ENCODE measurements around the gene DNMT3B. TPM values are rescaled to one million over a fixed set of nuclear protein-coding genes. Genes with fewer than 3 reads are reported as not detected.

The DNMT3B gene
- total and polyA plus RNA-seq, 2 donors, result 1.3 to 2.7 TPM

- Histone ChIP-seq H3K9me3 (ENCODE audit: control insufficient read depth in 2 of 2, insufficient read depth in 1 of 2, low read length in 1 of 2) (no peaks in the 10 kb centered on the region), H3K27me3 (ENCODE audit: control insufficient read depth in 2 of 2, insufficient read depth in 1 of 2, low read length in 1 of 2) (no peaks in the 10 kb centered on the region), H3K36me3 (ENCODE audit: control insufficient read depth in 2 of 2, insufficient read depth in 2 of 2, low read length in 1 of 2) (no peaks in the 10 kb centered on the region), H3K27ac (ENCODE audit: low read depth in 1 of 2, low read length in 1 of 2) (peak overlapping the region; percentile 55 to 90), H3K4me3 (ENCODE audit: low read length in 2 of 2) (peak overlapping the region; percentile 51 to 61), H3K4me1 (ENCODE audit: control insufficient read depth in 2 of 2, insufficient read depth in 2 of 2, low read length in 2 of 2) (peaks cover 7 to 27% of the 10 kb centered on the region in 2 donors)
- WGBS, result 5% methylated on average over 25 of the region's 25 CpGs
- peak in 2 of 9 donors; percentile 35 to 58 for DNase-seq (ENCODE audit: low read depth in 6 of 9, low spot score in 9 of 9)
Observed at GRCh38 chr20:32742322-32743236, 19.6 kb upstream of the DNMT3B start.

- Histone ChIP-seq H3K27me3 (ENCODE audit: control insufficient read depth in 2 of 2, insufficient read depth in 1 of 2, low read length in 1 of 2) (no peaks in the 10 kb centered on the region), H3K4me1 (ENCODE audit: control insufficient read depth in 2 of 2, insufficient read depth in 2 of 2, low read length in 2 of 2) (peaks cover 7 to 20% of the 10 kb centered on the region in 2 donors), H3K4me3 (ENCODE audit: low read length in 2 of 2) (peak within 1 kb of the TSS; percentile 51 to 61), H3K9me3 (ENCODE audit: control insufficient read depth in 2 of 2, insufficient read depth in 1 of 2, low read length in 1 of 2) (no peaks in the 10 kb centered on the region), H3K27ac (ENCODE audit: low read depth in 1 of 2, low read length in 1 of 2) (peak within 1 kb of the TSS; percentile 55 to 90), H3K36me3 (ENCODE audit: control insufficient read depth in 2 of 2, insufficient read depth in 2 of 2, low read length in 1 of 2) (no peaks in the 10 kb centered on the region)
- DNase-seq (ENCODE audit: low read depth in 6 of 9, low spot score in 9 of 9), result peak in 3 of 9 donors; percentile 60 to 77 (median 64)
- 3% methylated on average over 64 of the region's 64 CpGs for WGBS
Observed at GRCh38 chr20:32743237-32744112, 18.7 kb upstream of the DNMT3B start, which contains the start of gene COMMD7. TSS of gene COMMD7 (minus strand) at chr20:32743467. CDS start at chr20:32743391, 76 bp downstream.

GRCh38 chr20:32749914-32750637, 12.1 kb upstream of the DNMT3B start:
- no peaks in the 10 kb centered on the region for H3K9me3 ChIP-seq (ENCODE audit: control insufficient read depth in 2 of 2, insufficient read depth in 1 of 2, low read length in 1 of 2)
- no peak overlapping the region for H3K4me3 ChIP-seq (ENCODE audit: low read length in 2 of 2)
- no peaks in the 10 kb centered on the region for H3K27me3 ChIP-seq (ENCODE audit: control insufficient read depth in 2 of 2, insufficient read depth in 1 of 2, low read length in 1 of 2)
- WGBS, result 89% methylated on average over 11 of the region's 11 CpGs
- DNase-seq (ENCODE audit: low read depth in 6 of 9, low spot score in 9 of 9), result no peak
- H3K27ac ChIP-seq (ENCODE audit: low read depth in 1 of 2, low read length in 1 of 2), result no peak overlapping the region
- no peaks in the 10 kb centered on the region for H3K4me1 ChIP-seq (ENCODE audit: control insufficient read depth in 2 of 2, insufficient read depth in 2 of 2, low read length in 2 of 2)
- no peaks in the 10 kb centered on the region for H3K36me3 ChIP-seq (ENCODE audit: control insufficient read depth in 2 of 2, insufficient read depth in 2 of 2, low read length in 1 of 2)

- Histone ChIP-seq H3K27ac (ENCODE audit: low read depth in 1 of 2, low read length in 1 of 2) (no peak overlapping the region), H3K36me3 (ENCODE audit: control insufficient read depth in 2 of 2, insufficient read depth in 2 of 2, low read length in 1 of 2) (no peaks in the 10 kb centered on the region), H3K27me3 (ENCODE audit: control insufficient read depth in 2 of 2, insufficient read depth in 1 of 2, low read length in 1 of 2) (no peaks in the 10 kb centered on the region), H3K9me3 (ENCODE audit: control insufficient read depth in 2 of 2, insufficient read depth in 1 of 2, low read length in 1 of 2) (no peaks in the 10 kb centered on the region), H3K4me3 (ENCODE audit: low read length in 2 of 2) (no peak overlapping the region), H3K4me1 (ENCODE audit: control insufficient read depth in 2 of 2, insufficient read depth in 2 of 2, low read length in 2 of 2) (no peaks in the 10 kb centered on the region)
- no peak for DNase-seq (ENCODE audit: low read depth in 6 of 9, low spot score in 9 of 9)
Observed at GRCh38 chr20:32751293-32751692, 10.9 kb upstream of the DNMT3B start.

- no peaks in the 10 kb centered on the region for H3K4me1 ChIP-seq (ENCODE audit: control insufficient read depth in 2 of 2, insufficient read depth in 2 of 2, low read length in 2 of 2)
- WGBS, result 97% methylated on average over 6 of the region's 6 CpGs
Observed at GRCh38 chr20:32751702-32752457, 10.3 kb upstream of the DNMT3B start.

GRCh38 chr20:32752458-32753250, 9.5 kb upstream of the DNMT3B start:
- WGBS, result 88% methylated on average over 10 of the region's 10 CpGs
- no peaks in the 10 kb centered on the region for H3K4me1 ChIP-seq (ENCODE audit: control insufficient read depth in 2 of 2, insufficient read depth in 2 of 2, low read length in 2 of 2)
- H3K36me3 ChIP-seq (ENCODE audit: control insufficient read depth in 2 of 2, insufficient read depth in 2 of 2, low read length in 1 of 2), result no peaks in the 10 kb centered on the region
- H3K9me3 ChIP-seq (ENCODE audit: control insufficient read depth in 2 of 2, insufficient read depth in 1 of 2, low read length in 1 of 2), result no peaks in the 10 kb centered on the region
- H3K27me3 ChIP-seq (ENCODE audit: control insufficient read depth in 2 of 2, insufficient read depth in 1 of 2, low read length in 1 of 2), result no peaks in the 10 kb centered on the region
- no peak overlapping the region for H3K27ac ChIP-seq (ENCODE audit: low read depth in 1 of 2, low read length in 1 of 2)
- no peak for DNase-seq (ENCODE audit: low read depth in 6 of 9, low spot score in 9 of 9)
- no peak overlapping the region for H3K4me3 ChIP-seq (ENCODE audit: low read length in 2 of 2)

More at GRCh38 chr20:32751702-32752457, 10.3 kb upstream of the DNMT3B start:
- H3K27me3 ChIP-seq (ENCODE audit: control insufficient read depth in 2 of 2, insufficient read depth in 1 of 2, low read length in 1 of 2), result no peaks in the 10 kb centered on the region
- no peaks in the 10 kb centered on the region for H3K36me3 ChIP-seq (ENCODE audit: control insufficient read depth in 2 of 2, insufficient read depth in 2 of 2, low read length in 1 of 2)
- no peak for DNase-seq (ENCODE audit: low read depth in 6 of 9, low spot score in 9 of 9)
- H3K4me3 ChIP-seq (ENCODE audit: low read length in 2 of 2), result no peak overlapping the region
- H3K9me3 ChIP-seq (ENCODE audit: control insufficient read depth in 2 of 2, insufficient read depth in 1 of 2, low read length in 1 of 2), result no peaks in the 10 kb centered on the region
- no peak overlapping the region for H3K27ac ChIP-seq (ENCODE audit: low read depth in 1 of 2, low read length in 1 of 2)

GRCh38 chr20:32753731-32754130, 8.5 kb upstream of the DNMT3B start:
- H3K36me3 ChIP-seq (ENCODE audit: control insufficient read depth in 2 of 2, insufficient read depth in 2 of 2, low read length in 1 of 2), result no peaks in the 10 kb centered on the region
- WGBS, result 95% methylated on average over 4 of the region's 4 CpGs
- no peak for DNase-seq (ENCODE audit: low read depth in 6 of 9, low spot score in 9 of 9)
- H3K27me3 ChIP-seq (ENCODE audit: control insufficient read depth in 2 of 2, insufficient read depth in 1 of 2, low read length in 1 of 2), result no peaks in the 10 kb centered on the region
- no peak overlapping the region for H3K4me3 ChIP-seq (ENCODE audit: low read length in 2 of 2)
- no peaks in the 10 kb centered on the region for H3K4me1 ChIP-seq (ENCODE audit: control insufficient read depth in 2 of 2, insufficient read depth in 2 of 2, low read length in 2 of 2)
- no peak overlapping the region for H3K27ac ChIP-seq (ENCODE audit: low read depth in 1 of 2, low read length in 1 of 2)
- no peaks in the 10 kb centered on the region for H3K9me3 ChIP-seq (ENCODE audit: control insufficient read depth in 2 of 2, insufficient read depth in 1 of 2, low read length in 1 of 2)

GRCh38 chr20:32756156-32756555, 6.0 kb upstream of the DNMT3B start:
- Histone ChIP-seq H3K36me3 (ENCODE audit: control insufficient read depth in 2 of 2, insufficient read depth in 2 of 2, low read length in 1 of 2) (no peaks in the 10 kb centered on the region), H3K4me3 (ENCODE audit: low read length in 2 of 2) (no peak overlapping the region), H3K4me1 (ENCODE audit: control insufficient read depth in 2 of 2, insufficient read depth in 2 of 2, low read length in 2 of 2) (peaks cover 0 to 2% of the 10 kb centered on the region in 2 donors), H3K9me3 (ENCODE audit: control insufficient read depth in 2 of 2, insufficient read depth in 1 of 2, low read length in 1 of 2) (no peaks in the 10 kb centered on the region), H3K27me3 (ENCODE audit: control insufficient read depth in 2 of 2, insufficient read depth in 1 of 2, low read length in 1 of 2) (no peaks in the 10 kb centered on the region), H3K27ac (ENCODE audit: low read depth in 1 of 2, low read length in 1 of 2) (no peak overlapping the region)
- 93% methylated on average over 5 of the region's 5 CpGs for WGBS
- no peak for DNase-seq (ENCODE audit: low read depth in 6 of 9, low spot score in 9 of 9)

Measured in thymus (tissue), 11 donors.